Suprapubic skin (tissue), 4 donors: ENCODE data around the gene BAAT.

ENCODE experiments used
- POLR2A ChIP-seq, 2 donors: fragments of 450-650 bp; IDR thresholded peaks; one replicate each; pipeline ENCODE4 v1.6.1; 2017; ENCODE audit warnings: antibody characterized with exemption in 2 of 2, mild to moderate bottlenecking in 2 of 2, moderate library complexity in 2 of 2
- POLR2AphosphoS5 ChIP-seq, 3 donors: sonication (generic); formaldehyde crosslinking; IDR thresholded peaks; one replicate each; pipeline ENCODE4 v1.6.1; 2017; ENCODE audit warnings: antibody characterized with exemption in 3 of 3
- TF ChIP-seq, protein P1 (sequence below), 2 donors: fragments of 200-600 bp in 1 of 2; fragments of 450-650 bp in 1 of 2; sonication (generic) in 1 of 2; IDR thresholded peaks; one replicate each; pipeline ENCODE4 v1.5.1; 2016 to 2019; ENCODE audit warnings: antibody characterized with exemption in 2 of 2, mild to moderate bottlenecking in 1 of 2, moderate library complexity in 1 of 2

DNA sequence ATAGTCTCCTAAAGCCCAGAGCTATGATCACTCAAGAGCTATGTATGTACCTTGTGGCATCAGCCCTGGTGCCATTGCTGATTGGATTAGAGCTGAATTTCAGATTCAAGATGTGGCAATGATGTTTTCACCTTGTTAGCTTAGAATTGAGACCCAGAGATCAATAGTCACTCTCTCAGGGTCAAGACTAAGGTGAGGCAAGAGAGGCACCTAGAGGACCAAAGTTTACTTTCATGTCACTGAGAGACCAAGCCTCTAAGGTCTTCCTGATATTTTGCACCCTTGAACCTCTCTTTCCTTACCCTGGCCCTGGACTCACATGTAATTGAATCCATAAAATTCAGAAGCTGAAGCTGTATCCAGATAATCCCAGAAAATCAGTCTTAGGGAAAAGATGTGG lies 42.8 kb downstream of the BAAT start:
- TF ChIP-seq POLR2A (IDR thresholded peaks at IDR 0.05) = no peak
- TF ChIP-seq, protein P1, sequence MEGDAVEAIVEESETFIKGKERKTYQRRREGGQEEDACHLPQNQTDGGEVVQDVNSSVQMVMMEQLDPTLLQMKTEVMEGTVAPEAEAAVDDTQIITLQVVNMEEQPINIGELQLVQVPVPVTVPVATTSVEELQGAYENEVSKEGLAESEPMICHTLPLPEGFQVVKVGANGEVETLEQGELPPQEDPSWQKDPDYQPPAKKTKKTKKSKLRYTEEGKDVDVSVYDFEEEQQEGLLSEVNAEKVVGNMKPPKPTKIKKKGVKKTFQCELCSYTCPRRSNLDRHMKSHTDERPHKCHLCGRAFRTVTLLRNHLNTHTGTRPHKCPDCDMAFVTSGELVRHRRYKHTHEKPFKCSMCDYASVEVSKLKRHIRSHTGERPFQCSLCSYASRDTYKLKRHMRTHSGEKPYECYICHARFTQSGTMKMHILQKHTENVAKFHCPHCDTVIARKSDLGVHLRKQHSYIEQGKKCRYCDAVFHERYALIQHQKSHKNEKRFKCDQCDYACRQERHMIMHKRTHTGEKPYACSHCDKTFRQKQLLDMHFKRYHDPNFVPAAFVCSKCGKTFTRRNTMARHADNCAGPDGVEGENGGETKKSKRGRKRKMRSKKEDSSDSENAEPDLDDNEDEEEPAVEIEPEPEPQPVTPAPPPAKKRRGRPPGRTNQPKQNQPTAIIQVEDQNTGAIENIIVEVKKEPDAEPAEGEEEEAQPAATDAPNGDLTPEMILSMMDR (IDR thresholded peaks at IDR 0.05) = no peak
- TF ChIP-seq POLR2AphosphoS5 (IDR thresholded peaks at IDR 0.05) = no peak
